ENCODE data around the gene MED25.

MED25 gene

GRCh38 chr19:49880162-49880869 is 62.2 kb downstream of the MED25 start:
- TF ChIP-seq USF1 (IDR thresholded peaks at IDR 0.05) (no peak), YY1 (IDR thresholded peaks at IDR 0.05; ENCODE audit: low read depth) (no peak), ZBTB7A (IDR thresholded peaks at IDR 0.05; ENCODE audit: low read depth) (no peak), EP300 (IDR thresholded peaks at IDR 0.05; ENCODE audit: borderline replicate concordance) (no peak), NFIC (IDR thresholded peaks at IDR 0.05) (no peak), RAD21 (IDR thresholded peaks at IDR 0.05; ENCODE audit: low read depth) (no peak), REST (IDR thresholded peaks at IDR 0.05; ENCODE audit: low read depth) (no peak), CEBPB (IDR thresholded peaks at IDR 0.05) (no peak), EGR1 (IDR thresholded peaks at IDR 0.05) (no peak), TEAD4 (IDR thresholded peaks at IDR 0.05) (no peak), TAF1 (IDR thresholded peaks at IDR 0.05; ENCODE audit: low read depth) (no peak), FOXM1 (IDR thresholded peaks at IDR 0.05; ENCODE audit: borderline replicate concordance, low read depth) (no peak), CREB1 (IDR thresholded peaks at IDR 0.05; ENCODE audit: low read depth) (no peak), TCF12 (IDR thresholded peaks at IDR 0.05; ENCODE audit: low read depth) (no peak)
- TF ChIP-seq, protein P1, sequence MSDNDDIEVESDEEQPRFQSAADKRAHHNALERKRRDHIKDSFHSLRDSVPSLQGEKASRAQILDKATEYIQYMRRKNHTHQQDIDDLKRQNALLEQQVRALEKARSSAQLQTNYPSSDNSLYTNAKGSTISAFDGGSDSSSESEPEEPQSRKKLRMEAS (IDR thresholded peaks at IDR 0.05) = no peak

DNA sequence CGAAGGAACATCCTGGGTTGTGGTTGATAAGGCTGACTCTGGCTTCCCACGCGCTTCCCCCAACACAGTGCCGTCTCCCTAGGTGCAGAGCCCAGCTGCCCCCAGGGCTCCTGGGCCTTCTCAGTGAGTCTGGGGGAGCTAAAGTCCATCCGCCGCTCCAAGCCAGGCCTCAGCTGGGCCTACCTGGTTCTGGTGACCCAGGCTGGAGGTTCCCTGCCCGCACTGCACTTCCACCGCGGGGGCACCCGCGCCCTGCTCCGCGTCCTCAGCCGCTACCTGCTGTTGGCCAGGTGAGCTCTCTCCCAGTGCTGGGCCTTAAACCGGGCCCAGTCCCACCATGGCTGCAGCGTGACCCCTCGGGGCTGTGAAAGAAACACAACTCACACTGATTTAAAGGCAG is 63.1 kb downstream of the MED25 start:
- TF ChIP-seq TCF12 (IDR thresholded peaks at IDR 0.05; ENCODE audit: low read depth) = no peak
- no peak for TF ChIP-seq REST (IDR thresholded peaks at IDR 0.05; ENCODE audit: low read depth)
- TF ChIP-seq TEAD4 (IDR thresholded peaks at IDR 0.05) = no peak
- TF ChIP-seq EGR1 (IDR thresholded peaks at IDR 0.05) = no peak
- no peak for TF ChIP-seq YY1 (IDR thresholded peaks at IDR 0.05; ENCODE audit: low read depth)
- TF ChIP-seq CEBPB (IDR thresholded peaks at IDR 0.05) = no peak
- TF ChIP-seq, protein P1 (IDR thresholded peaks at IDR 0.05) = no peak
- no peak for TF ChIP-seq CREB1 (IDR thresholded peaks at IDR 0.05; ENCODE audit: low read depth)
- no peak for TF ChIP-seq FOXM1 (IDR thresholded peaks at IDR 0.05; ENCODE audit: borderline replicate concordance, low read depth)
- TF ChIP-seq TAF1 (IDR thresholded peaks at IDR 0.05; ENCODE audit: low read depth) = no peak
- no peak for TF ChIP-seq USF1 (IDR thresholded peaks at IDR 0.05)
- no peak for TF ChIP-seq RAD21 (IDR thresholded peaks at IDR 0.05; ENCODE audit: low read depth)
- TF ChIP-seq NFIC (IDR thresholded peaks at IDR 0.05) = no peak
- no peak for TF ChIP-seq EP300 (IDR thresholded peaks at IDR 0.05; ENCODE audit: borderline replicate concordance)
- TF ChIP-seq ZBTB7A (IDR thresholded peaks at IDR 0.05; ENCODE audit: low read depth) = no peak

DNA sequence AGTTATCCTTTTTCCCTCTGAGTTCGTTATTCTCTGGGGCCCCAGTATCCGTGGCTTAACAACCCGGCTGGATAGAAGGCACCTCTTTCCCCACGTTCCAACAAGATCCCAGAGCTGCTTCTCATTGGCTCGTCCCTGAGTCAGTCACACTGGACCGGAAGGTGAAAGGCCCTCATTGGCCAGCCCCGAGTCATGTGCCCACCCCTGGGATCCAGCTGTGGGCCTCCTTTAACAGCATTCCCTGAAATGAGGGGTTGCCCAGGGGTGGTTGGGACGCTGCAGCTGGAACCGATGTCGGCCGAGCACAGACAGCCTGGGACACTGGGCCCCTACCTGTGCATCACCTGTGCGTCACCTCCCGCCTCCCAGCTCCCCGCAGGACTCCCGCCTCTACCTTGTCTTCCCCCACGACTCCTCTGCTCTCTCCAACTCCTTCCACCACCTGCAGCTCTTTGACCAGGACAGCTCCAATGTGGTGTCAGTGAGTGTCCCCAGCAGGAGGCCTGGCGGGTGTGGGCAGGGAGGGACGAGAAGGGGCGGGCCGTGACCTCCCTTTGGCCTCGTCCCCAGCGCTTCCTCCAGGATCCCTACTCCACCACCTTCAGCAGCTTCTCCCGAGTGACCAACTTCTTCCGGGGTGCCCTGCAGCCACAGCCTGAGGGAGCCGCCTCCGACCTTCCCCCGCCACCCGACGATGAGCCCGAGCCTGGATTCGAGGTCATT is 63.7 kb downstream of the MED25 start:
- TF ChIP-seq EGR1 (IDR thresholded peaks at IDR 0.05) (no peak), NFIC (IDR thresholded peaks at IDR 0.05) (no peak), YY1 (IDR thresholded peaks at IDR 0.05; ENCODE audit: low read depth) (no peak), USF1 (IDR thresholded peaks at IDR 0.05) (peak; percentile 74), RAD21 (IDR thresholded peaks at IDR 0.05; ENCODE audit: low read depth) (no peak)

GRCh38 chr19:49882643-49883042 is 64.6 kb downstream of the MED25 start:
- TF ChIP-seq, protein P1 (IDR thresholded peaks at IDR 0.05) = no peak
- no peak for TF ChIP-seq TCF12 (IDR thresholded peaks at IDR 0.05; ENCODE audit: low read depth)
- no peak for TF ChIP-seq FOXM1 (IDR thresholded peaks at IDR 0.05; ENCODE audit: borderline replicate concordance, low read depth)
- TF ChIP-seq RAD21 (IDR thresholded peaks at IDR 0.05; ENCODE audit: low read depth) = no peak
- TF ChIP-seq EP300 (IDR thresholded peaks at IDR 0.05; ENCODE audit: borderline replicate concordance) = no peak
- TF ChIP-seq NFIC (IDR thresholded peaks at IDR 0.05) = no peak
- TF ChIP-seq CREB1 (IDR thresholded peaks at IDR 0.05; ENCODE audit: low read depth) = no peak
- TF ChIP-seq CEBPB (IDR thresholded peaks at IDR 0.05) = no peak
- no peak for TF ChIP-seq YY1 (IDR thresholded peaks at IDR 0.05; ENCODE audit: low read depth)
- no peak for TF ChIP-seq TAF1 (IDR thresholded peaks at IDR 0.05; ENCODE audit: low read depth)
- no peak for TF ChIP-seq USF1 (IDR thresholded peaks at IDR 0.05)

All from Ishikawa (cell line).